Neural cell (in vitro differentiated cells): ENCODE results near the gene TMEM39A. TPM values are rescaled to one million over a fixed set of nuclear protein-coding genes. Genes with fewer than 3 reads are reported as not detected.

ENCODE experiments used
- H2AFZ ChIP-seq: fragments of 200-600, 300-800 bp; sonication (generic), shearing (Covaris generic); 2 replicates; pipeline ENCODE4 v1.6.0; 2014; ENCODE audit warnings: low read depth, mild to moderate bottlenecking, antibody characterized with exemption, low read length, moderate library complexity
- H3F3A ChIP-seq: fragments of 200-600 bp; shearing (Covaris generic); 2 replicates; pipeline ENCODE4 v1.6.1; 2016; ENCODE audit warnings: mild to moderate bottlenecking, moderate library complexity, mixed read lengths, antibody characterized with exemption, low read length; ENCODE audit not compliant: insufficient read depth, poor library complexity, severe bottlenecking
- H3K27ac ChIP-seq: fragments of 200-600, 300-800 bp; sonication (generic), shearing (Covaris generic); 2 replicates; pipeline ENCODE4 v1.5.1; 2014; ENCODE audit warnings: mild to moderate bottlenecking, low read length, moderate library complexity
- H3K27me3 ChIP-seq: fragments of 300-800, 200-600 bp; sonication (generic), shearing (Covaris generic); 2 replicates; pipeline ENCODE4 v1.6.0; 2014; ENCODE audit warnings: mild to moderate bottlenecking, low read depth, low read length, moderate library complexity; ENCODE audit not compliant: insufficient read depth
- H3K36me3 ChIP-seq: fragments of 300-800, 200-600 bp; sonication (generic), shearing (Covaris generic); 2 replicates; pipeline ENCODE4 v1.5.1; 2014; ENCODE audit warnings: mild to moderate bottlenecking, antibody characterized with exemption, low read length, moderate library complexity; ENCODE audit not compliant: insufficient read depth
- H3K4me2 ChIP-seq: fragments of 300-800, 200-600 bp; sonication (generic), shearing (Covaris generic); 2 replicates; pipeline ENCODE4 v1.6.0; 2014; ENCODE audit warnings: mild to moderate bottlenecking, low read length
- H3K4me3 ChIP-seq: fragments of 300-800, 200-600 bp; sonication (generic), shearing (Covaris generic); 2 replicates; pipeline ENCODE4 v1.5.1; 2014; ENCODE audit warnings: mild to moderate bottlenecking, low read length, moderate library complexity
- H3K79me2 ChIP-seq: fragments of 200-600 bp; shearing (Covaris generic); replicated peaks from 2 replicates; pipeline ENCODE4 v1.6.0; 2014; ENCODE audit warnings: mild to moderate bottlenecking, low read length, moderate library complexity; ENCODE audit not compliant: insufficient read depth
- H3K9ac ChIP-seq: fragments of 300-800, 200-600 bp; sonication (generic), shearing (Covaris generic); 2 replicates; pipeline ENCODE4 v1.6.1; 2016; ENCODE audit warnings: mild to moderate bottlenecking, low read length, mixed read lengths
- H3K9me2 ChIP-seq: fragments of 200-600 bp; shearing (Covaris generic); 2 replicates; pipeline ENCODE4 v1.6.1; 2016; ENCODE audit warnings: mild to moderate bottlenecking, low read length, mixed read lengths; ENCODE audit not compliant: insufficient read depth
- H3K9me3 ChIP-seq: fragments of 200-600, 300-800 bp; sonication (generic), shearing (Covaris generic); 2 replicates; pipeline ENCODE4 v1.6.1; 2016; ENCODE audit warnings: mild to moderate bottlenecking, mixed run types, low read length, moderate library complexity, mixed read lengths
- H4K20me1 ChIP-seq: fragments of 200-600 bp; shearing (Covaris generic); 2 replicates; pipeline ENCODE4 v1.6.1; 2016; ENCODE audit warnings: mild to moderate bottlenecking, mixed run types; ENCODE audit not compliant: insufficient read depth
- EP300 ChIP-seq: fragments of 450-650 bp; conservative IDR thresholded peaks from 2 replicates; pipeline ENCODE4 v1.6.1; 2014; ENCODE audit warnings: antibody characterized with exemption, mild to moderate bottlenecking, moderate library complexity; ENCODE audit not compliant: poor library complexity, severe bottlenecking
- EZH2 ChIP-seq: fragments of 200-600, 300-800 bp; shearing (Covaris generic), sonication (generic); IDR thresholded peaks from 2 replicates; pipeline ENCODE4 v1.6.1; 2014; ENCODE audit warnings: antibody characterized with exemption, low read length, borderline replicate concordance, mild to moderate bottlenecking; ENCODE audit not compliant: insufficient read depth, poor library complexity, severe bottlenecking
- MXI1 ChIP-seq: fragments of 450-650 bp; conservative IDR thresholded peaks from 2 replicates; pipeline ENCODE4 v1.6.1; 2014; ENCODE audit warnings: antibody characterized with exemption, mild to moderate bottlenecking; ENCODE audit not compliant: poor library complexity, severe bottlenecking
- POLR2AphosphoS5 ChIP-seq: IDR thresholded peaks from 2 replicates; pipeline ENCODE4 v1.6.1; 2012
- RAD21 ChIP-seq: fragments of 450-650 bp; conservative IDR thresholded peaks from 2 replicates; pipeline ENCODE4 v1.6.1; 2014; ENCODE audit warnings: antibody characterized with exemption, mild to moderate bottlenecking, moderate library complexity
- SMC3 ChIP-seq: fragments of 450-650 bp; conservative IDR thresholded peaks from 2 replicates; pipeline ENCODE4 v1.6.1; 2014; ENCODE audit warnings: antibody characterized with exemption, mild to moderate bottlenecking, moderate library complexity; ENCODE audit not compliant: poor library complexity
- TAF1 ChIP-seq: IDR thresholded peaks from 2 replicates; pipeline ENCODE4 v1.6.1; 2012; ENCODE audit warnings: low read depth
- polyA plus RNA-seq: library from polyadenylated mRNA; depleted of rRNA; stranded (reverse); fragments of >200 nt; gene quantifications from 2 replicates; pipeline ENCODE4 v1.2.3, GENCODE V29; 2014
- TF ChIP-seq, protein P1 (sequence below): fragments of 450-650 bp; IDR thresholded peaks from 2 replicates; pipeline ENCODE4 v1.5.1; 2014; ENCODE audit warnings: antibody characterized with exemption, mild to moderate bottlenecking, moderate library complexity; ENCODE audit not compliant: poor library complexity, severe bottlenecking
- TF ChIP-seq, protein P2 (sequence below): IDR thresholded peaks from 2 replicates; pipeline ENCODE4 v1.6.1; 2012; ENCODE audit warnings: borderline replicate concordance

Gene TMEM39A
- polyA plus RNA-seq, 1 donor from 2014 or later, result 21.1 TPM

DNA sequence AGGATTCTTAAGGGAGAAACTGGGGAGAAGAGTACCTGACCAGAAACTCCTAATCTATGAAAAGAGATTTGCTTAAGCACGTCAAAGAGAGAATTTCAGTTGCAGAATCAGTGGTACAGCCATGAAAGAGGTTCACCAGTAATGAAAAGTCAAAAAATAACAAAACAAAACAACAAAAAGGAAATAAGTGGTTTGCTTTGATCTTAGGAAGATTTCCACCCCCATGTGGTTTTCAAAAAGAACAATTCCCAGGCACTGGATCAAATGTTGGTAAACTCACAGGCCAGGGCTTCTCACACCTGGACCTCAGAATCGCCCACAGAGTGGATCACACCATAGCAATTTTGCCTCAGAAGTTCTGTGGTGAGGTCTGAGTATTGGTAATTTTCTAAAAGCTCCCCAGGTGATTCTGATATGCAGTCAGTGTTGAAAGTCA lies 67.5 kb downstream of the TMEM39A start:
- H3K27me3 ChIP-seq, result no peaks in the 10 kb centered on the region
- TF ChIP-seq, protein P1, sequence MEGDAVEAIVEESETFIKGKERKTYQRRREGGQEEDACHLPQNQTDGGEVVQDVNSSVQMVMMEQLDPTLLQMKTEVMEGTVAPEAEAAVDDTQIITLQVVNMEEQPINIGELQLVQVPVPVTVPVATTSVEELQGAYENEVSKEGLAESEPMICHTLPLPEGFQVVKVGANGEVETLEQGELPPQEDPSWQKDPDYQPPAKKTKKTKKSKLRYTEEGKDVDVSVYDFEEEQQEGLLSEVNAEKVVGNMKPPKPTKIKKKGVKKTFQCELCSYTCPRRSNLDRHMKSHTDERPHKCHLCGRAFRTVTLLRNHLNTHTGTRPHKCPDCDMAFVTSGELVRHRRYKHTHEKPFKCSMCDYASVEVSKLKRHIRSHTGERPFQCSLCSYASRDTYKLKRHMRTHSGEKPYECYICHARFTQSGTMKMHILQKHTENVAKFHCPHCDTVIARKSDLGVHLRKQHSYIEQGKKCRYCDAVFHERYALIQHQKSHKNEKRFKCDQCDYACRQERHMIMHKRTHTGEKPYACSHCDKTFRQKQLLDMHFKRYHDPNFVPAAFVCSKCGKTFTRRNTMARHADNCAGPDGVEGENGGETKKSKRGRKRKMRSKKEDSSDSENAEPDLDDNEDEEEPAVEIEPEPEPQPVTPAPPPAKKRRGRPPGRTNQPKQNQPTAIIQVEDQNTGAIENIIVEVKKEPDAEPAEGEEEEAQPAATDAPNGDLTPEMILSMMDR, result no peak
- TF ChIP-seq EZH2, result no peak
- no peak overlapping the region for H3K4me2 ChIP-seq

DNA sequence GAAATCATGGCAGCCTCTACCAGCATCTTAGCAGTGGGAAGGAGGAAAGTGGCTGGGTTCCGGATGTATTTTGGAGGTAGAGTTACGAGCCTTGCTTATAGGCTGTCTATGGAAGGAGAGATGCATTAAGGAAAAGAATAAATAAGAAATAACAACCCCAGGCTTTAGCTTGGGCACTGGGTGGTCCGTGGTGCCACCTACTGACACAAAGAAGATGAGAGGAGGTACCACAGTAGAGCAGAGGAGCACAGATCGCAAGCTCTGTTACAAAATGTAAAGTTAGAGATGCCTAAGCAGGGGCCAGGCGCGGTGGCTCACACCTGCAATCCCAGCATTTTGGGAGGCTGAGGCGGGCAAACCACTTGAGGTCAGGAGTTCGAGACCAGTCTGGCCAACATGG lies 74.8 kb downstream of the TMEM39A start:
- no peak overlapping the region for H3K27ac ChIP-seq
- no peaks in the 10 kb centered on the region for H3F3A ChIP-seq
- H3K9ac ChIP-seq, result no peak overlapping the region
- no peak for TF ChIP-seq EZH2
- no peak for TF ChIP-seq TAF1
- TF ChIP-seq SMC3, result no peak
- no peak for TF ChIP-seq POLR2AphosphoS5
- TF ChIP-seq EP300, result no peak
- no peak for TF ChIP-seq RAD21
- TF ChIP-seq, protein P1, result no peak
- TF ChIP-seq, protein P2, sequence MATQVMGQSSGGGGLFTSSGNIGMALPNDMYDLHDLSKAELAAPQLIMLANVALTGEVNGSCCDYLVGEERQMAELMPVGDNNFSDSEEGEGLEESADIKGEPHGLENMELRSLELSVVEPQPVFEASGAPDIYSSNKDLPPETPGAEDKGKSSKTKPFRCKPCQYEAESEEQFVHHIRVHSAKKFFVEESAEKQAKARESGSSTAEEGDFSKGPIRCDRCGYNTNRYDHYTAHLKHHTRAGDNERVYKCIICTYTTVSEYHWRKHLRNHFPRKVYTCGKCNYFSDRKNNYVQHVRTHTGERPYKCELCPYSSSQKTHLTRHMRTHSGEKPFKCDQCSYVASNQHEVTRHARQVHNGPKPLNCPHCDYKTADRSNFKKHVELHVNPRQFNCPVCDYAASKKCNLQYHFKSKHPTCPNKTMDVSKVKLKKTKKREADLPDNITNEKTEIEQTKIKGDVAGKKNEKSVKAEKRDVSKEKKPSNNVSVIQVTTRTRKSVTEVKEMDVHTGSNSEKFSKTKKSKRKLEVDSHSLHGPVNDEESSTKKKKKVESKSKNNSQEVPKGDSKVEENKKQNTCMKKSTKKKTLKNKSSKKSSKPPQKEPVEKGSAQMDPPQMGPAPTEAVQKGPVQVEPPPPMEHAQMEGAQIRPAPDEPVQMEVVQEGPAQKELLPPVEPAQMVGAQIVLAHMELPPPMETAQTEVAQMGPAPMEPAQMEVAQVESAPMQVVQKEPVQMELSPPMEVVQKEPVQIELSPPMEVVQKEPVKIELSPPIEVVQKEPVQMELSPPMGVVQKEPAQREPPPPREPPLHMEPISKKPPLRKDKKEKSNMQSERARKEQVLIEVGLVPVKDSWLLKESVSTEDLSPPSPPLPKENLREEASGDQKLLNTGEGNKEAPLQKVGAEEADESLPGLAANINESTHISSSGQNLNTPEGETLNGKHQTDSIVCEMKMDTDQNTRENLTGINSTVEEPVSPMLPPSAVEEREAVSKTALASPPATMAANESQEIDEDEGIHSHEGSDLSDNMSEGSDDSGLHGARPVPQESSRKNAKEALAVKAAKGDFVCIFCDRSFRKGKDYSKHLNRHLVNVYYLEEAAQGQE, result no peak
- TF ChIP-seq MXI1, result no peak
- no peaks in the 10 kb centered on the region for H3K9me2 ChIP-seq
- no peaks in the 10 kb centered on the region for H3K9me3 ChIP-seq
- H3K79me2 ChIP-seq, result no peaks in the 10 kb centered on the region
- H3K27me3 ChIP-seq, result no peaks in the 10 kb centered on the region
- H3K4me2 ChIP-seq, result no peak overlapping the region
- H3K4me3 ChIP-seq, result no peak overlapping the region
- H4K20me1 ChIP-seq, result no peaks in the 10 kb centered on the region
- H2AFZ ChIP-seq, result no peak overlapping the region
- H3K36me3 ChIP-seq, result no peaks in the 10 kb centered on the region

More for the DNA sequence above, 67.5 kb downstream of the TMEM39A start:
- H4K20me1 ChIP-seq, result no peaks in the 10 kb centered on the region
- no peak overlapping the region for H3K4me3 ChIP-seq
- H3K9me2 ChIP-seq, result no peaks in the 10 kb centered on the region
- no peaks in the 10 kb centered on the region for H3K36me3 ChIP-seq
- H3K9me3 ChIP-seq, result no peaks in the 10 kb centered on the region
- no peak overlapping the region for H3K9ac ChIP-seq
- no peaks in the 10 kb centered on the region for H3K79me2 ChIP-seq
- no peak overlapping the region for H2AFZ ChIP-seq
- no peaks in the 10 kb centered on the region for H3F3A ChIP-seq
- H3K27ac ChIP-seq, result no peak overlapping the region
